HG03342 (cell line): ENCODE data around the gene LAMTOR3.

Experiments
- ATAC-seq: cut with Tn5 transposase; IDR thresholded peaks from one replicate; pipeline ENCODE4 v1.9.1; 2021; ENCODE audit warnings: mild to moderate bottlenecking, moderate library complexity; ENCODE audit not compliant: unreplicated experiment

The LAMTOR3 gene

DNA sequence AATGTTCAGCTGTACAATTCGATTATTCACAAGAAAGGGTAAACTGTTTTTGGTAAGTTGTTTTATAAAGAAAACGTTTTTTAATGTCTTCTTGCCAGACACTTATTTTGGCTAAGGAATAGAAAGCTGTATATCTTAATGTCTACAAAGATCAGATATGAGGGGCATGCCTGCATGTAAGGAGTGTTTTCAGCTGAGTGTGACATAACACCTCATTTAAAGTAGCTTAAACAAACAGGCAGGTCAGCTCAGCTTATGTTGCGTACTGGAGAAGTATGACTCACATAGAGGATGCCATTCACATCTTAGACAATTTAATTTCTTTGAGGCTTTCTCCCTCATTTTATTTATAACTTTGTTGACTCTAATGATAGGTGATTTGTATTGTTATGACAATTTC, 30.4 kb downstream of the LAMTOR3 start:
- no peak for ATAC-seq

DNA sequence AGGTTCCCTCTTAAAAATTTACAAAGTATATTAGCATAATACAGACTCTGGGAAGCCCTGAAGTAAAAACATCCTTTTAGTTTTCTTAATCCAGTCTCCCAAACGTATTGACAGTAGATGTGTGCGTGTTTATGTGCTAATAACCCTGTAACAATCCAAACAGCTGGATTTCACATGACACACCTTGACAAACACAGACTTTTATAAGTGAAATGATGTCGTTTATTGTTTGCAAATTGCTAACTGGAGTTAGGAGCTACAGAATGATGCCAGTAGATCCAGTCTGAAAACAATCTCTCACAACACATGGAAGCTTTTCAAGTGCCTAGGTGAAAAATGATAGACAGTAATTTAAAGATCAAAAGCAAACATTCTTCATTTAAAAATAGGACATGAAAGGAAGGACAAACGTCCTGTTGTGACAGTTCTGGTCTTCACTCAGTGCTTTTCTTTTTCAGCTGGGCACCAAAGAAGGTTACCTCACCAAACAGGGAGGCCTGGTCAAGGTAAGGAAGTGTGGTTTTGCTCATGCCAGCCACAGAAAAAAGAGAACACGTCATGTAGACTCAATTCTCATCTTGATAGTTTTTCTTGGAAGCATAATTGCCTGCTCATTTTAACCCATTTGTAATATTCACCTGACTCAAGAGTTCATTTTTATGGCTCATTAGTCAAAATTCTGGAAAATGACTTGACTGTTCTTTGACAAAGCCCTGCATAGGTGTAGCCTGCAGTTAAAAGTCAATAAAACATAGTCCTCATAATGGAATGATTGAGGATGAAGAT, 32.9 kb downstream of the LAMTOR3 start:
- no peak for ATAC-seq

DNA sequence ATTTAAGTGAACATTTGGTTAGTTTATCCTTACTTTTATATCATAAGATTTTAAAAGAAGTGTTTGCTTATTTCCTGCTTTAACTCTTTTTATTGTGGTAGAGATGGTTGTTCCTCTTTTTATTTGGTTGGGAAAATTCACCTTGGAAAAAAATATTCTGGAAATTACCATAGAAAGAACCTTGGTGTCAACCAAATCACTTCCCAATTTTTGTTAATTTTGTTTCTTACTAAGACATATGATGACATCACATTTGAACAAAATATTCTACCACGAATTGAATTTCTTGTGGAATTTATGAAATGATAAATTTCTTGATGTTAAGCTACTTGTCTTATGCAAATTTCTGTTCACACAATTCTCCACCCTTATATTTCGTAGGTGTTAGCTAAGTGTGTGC, 33.7 kb downstream of the LAMTOR3 start:
- ATAC-seq: no peak

DNA sequence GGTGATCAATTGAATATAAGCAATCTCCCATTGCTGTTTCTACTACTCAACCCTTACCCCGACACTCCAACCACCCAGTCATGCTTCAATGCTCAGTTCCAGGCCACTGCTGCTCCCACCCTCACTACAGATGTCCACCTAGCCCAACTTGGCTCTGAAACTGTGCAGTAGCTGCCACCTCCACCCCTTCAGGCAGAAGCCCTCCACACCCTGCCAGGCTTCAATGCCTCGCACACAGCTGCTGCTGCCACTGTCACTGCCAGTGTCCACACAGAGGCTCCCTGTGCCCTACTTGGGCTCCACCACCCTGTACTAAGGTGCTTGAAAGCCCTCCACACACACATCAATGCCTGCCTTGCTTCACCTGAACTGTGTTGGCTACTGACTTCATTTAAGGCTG, 34.6 kb downstream of the LAMTOR3 start:
- ATAC-seq: no peak

DNA sequence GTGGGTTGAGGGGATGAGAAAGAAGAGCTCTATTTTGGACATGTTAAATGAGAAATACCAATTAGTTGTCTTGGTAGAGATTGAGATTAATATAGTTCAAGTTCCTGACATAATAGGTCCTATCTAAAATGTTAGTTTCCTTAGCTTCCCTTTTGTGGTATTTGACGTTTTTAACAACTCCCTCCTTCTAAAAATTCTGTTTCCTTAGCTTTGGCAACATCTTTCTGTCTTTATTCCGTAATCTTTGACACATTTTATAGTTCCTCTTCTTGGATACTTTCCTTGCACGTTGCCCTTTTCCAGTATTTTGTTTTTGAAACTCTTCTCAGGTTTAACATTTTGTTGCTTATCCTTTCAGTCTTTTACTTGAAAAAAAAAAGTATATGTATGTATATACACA, 36.9 kb downstream of the LAMTOR3 start:
- no peak for ATAC-seq

DNA sequence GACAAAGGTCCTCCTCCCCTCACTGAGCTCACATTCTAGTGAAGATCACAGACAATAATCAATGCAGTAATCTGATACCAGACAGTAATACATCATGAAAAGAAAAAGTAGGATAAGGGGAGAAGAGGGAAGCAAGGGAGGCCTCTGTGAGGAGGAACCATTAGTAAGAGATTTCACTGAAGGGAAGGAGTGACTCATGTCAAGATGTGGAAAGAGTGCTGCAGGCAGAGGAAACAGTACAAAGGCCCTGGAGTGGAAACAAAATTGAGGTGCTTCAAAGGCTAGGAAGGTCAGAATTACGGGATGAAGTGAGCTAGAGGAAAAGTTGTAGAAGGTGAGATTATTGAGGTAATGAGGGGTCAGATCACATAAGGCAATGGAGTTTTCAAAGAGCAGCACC, 38.1 kb downstream of the LAMTOR3 start:
- no peak for ATAC-seq

DNA sequence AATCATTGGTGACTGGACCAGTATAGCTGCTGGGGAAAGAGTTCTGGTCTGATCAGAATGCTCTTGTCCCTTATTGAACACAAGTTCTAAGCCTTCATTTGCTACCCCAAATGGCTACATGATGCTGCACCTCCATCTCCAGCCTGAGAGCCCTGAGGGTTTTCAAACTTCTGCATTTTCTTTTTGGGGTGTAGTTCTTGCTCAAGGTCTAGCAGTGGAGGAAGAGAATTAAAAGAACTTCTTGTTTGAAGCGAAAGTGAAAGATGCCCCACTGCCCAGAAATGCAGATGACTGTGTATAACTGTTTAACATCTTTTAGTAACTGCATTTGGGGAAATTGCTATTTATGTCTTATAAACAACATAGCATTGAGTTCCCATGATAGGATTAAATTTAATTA, 38.5 kb downstream of the LAMTOR3 start:
- ATAC-seq: peak; percentile 52

DNA sequence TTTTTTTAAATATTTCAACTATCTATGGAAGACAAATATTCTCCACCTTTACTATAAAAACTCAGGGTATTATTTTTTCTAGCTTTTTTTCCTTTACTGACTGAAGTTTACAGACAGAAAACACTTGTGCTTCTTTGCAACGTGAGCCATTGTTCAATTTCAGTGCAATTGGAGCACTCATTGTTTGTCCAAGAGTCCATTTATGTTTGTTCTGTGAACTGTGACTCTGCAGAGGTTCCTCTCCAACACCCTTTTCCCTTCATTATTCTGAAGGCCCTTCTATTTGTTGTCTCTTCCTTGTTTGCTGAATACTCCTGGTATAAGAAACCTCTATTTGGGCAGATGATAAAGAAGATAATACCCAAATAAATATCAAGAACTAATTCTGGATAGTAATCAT, 40.2 kb downstream of the LAMTOR3 start:
- no peak for ATAC-seq

DNA sequence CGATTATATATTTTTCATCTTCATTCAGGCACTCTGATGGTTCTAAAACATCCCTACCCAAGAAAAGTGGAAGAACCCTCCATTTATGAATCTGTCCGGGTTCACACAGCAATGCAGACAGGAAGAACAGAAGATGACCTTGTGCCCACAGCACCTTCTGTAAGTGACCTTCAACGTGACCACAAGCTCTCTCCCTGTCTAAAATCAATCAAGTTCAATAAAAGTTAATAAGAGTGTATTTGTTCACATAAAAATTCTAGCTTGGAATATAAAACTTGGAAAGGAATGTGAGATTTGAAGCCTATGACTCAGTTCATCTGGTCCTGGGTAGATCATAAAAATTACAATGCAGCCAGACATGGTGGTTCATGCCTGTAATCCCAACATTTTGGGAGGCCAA, 41.0 kb downstream of the LAMTOR3 start:
- ATAC-seq: no peak

DNA sequence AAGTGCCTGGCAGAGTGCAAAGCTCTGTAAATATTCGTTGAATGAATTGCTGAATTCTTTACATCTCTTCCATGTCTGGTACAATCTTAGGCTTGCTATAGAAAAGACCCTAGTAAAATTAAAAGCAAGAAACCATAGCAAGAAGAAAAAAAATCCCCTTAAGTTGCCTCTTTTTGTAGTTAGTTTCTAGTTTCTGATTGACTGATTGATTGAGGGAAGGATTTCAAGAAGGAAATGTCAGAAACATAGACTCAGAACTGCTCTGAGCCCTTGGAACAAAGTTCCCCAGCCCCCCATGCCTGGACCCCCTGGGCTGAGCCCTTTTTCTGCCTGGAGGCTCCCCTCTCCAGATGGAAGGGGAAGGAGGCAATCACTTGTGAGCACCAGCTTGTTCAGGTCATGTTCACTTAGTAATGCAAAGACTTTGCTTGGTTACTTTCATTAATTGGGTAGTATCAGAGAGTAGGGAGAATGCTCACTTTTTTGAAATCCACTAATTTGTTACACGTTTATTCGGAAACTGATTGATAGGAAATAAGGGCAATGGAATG, 42.0 kb downstream of the LAMTOR3 start:
- ATAC-seq: no peak

DNA sequence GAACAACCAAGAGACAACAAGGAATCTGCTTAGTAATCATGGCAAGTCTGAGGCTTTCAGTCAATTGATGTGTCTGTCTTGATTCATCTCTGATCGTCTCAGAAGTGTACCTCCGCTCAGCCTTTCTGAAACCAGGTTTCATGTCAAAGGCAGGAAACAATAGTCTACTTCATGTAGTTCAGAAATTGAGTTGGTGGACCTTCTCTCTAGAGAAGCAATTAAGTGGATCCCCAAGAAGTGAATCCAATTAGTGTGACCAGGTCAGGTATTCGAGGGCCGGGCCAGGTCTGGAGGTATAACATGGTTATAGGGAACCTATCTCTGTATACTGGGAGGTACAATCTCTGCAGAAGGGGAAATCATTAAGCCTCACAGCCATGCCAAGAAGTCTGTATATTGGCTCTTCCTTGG, 45.6 kb downstream of the LAMTOR3 start:
- ATAC-seq: peak; percentile 43

DNA sequence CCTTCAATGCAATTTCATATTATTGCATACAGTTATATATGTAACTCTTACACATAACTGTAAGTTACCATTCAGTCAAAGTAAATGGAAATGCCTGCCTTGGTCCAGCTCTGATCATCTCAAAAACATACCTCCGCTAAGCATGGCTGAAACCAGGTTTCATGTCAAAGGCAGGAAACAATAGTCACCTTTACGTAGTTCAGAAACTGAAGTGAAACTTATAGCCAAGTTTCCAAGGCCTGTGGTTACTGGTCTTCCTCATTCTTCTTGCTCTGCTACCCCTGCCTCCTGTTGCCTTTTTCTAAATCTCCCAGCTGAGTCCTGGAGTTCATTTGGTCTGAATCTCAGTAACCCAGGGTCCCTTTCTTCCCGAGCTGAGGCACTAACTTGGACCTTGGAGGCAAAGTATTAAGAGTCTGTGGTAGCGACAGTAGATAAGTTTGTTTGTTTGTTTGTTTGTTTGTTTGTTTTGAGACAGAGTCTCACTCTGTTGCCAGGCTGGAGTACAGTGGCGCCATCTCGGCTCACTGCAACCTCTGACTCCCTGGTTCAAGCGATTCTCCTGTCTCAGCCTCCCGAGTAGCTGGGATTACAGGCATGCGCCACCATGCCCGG, 46.8 kb downstream of the LAMTOR3 start:
- peak; percentile 68 for ATAC-seq

DNA sequence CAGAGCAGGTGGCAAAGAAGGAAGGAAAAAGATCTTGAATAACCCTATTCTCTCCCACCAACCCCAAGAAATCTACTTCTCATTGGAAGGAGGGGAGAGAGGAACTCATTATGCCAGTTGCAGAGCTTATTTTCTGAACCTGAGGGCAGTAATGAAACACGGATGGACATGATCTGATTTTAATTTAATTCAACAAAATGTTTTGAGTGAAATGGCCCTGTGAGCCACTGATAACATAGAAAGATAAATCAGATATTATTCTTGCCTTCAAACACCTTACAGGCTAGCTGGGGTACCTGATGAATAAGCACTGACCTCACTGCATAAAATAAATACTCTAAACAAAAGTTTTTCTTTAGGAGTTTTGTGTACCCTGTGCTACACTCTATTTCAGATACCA, 47.3 kb downstream of the LAMTOR3 start:
- ATAC-seq: no peak

DNA sequence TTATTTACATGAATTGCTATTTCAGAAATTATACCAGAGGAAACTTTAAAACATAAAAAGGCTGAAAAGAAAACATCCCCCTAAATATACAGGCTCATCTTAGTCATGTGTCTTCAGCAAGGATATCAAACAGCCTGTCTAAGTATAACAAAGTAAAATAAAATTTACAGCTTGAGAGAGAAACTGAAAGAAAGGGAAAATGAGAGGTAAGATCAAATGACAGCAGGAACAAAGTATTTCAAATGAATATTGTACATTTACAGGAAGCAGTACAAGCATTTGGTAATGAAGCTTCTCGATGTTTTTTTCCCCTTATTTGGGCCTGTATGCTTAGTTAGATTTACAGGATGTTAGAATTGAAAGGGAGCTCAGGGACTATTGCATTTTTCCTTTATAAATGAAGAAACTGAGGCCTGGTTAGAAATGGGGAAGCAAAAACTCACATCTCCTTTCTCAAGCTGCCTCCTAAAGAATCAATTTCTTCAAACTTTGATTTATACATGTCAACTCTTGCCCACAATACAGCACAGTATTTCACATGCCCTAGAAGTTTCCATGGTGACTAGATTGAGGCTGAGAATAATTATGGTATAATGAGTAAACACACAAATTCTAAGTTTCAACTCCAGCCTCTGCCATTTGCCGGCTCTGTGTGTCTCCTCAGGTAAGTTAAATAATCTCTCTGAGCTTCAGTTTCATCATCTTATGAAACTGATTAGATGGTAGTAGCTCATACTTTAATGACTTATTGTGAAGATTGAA, 48.3 kb downstream of the LAMTOR3 start:
- ATAC-seq: no peak

DNA sequence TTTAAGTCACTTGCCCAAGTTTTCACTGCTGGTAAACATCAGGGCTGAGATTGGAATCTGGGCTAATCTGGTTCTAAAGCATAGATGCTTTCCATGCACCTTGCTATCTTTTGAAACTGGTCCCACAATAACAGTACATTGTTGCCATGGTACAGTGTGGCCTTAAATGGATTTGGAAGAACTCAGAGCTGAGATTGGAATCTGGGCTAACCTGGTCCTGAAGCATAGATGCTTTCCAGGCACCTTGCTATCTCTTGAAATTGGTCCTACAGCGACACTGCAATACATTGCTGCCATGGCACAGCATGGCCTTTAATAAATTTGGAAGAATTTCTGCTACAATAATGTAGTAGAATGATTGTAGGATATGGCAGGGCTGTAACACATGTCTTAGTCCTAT, 49.0 kb downstream of the LAMTOR3 start:
- ATAC-seq: no peak

DNA sequence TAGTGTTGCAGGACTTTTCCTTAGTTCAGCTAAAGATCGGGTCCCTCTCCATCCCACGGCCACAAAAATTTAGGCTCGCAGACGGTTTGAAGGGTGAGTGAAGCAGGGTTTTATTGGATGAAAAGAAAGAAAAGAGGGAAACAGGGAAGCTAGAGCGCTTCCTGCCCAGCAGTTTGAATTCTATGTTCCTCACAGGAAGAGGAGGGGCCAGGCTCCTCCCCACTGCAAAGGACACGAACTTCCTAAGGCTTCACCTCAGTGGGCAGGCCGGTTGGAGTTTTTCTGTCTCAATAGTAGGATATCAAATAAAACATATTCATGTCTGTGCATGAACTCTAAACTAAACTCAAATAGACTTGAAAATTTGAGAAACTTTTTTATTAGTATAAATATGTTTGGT, 50.2 kb downstream of the LAMTOR3 start:
- no peak for ATAC-seq

DNA sequence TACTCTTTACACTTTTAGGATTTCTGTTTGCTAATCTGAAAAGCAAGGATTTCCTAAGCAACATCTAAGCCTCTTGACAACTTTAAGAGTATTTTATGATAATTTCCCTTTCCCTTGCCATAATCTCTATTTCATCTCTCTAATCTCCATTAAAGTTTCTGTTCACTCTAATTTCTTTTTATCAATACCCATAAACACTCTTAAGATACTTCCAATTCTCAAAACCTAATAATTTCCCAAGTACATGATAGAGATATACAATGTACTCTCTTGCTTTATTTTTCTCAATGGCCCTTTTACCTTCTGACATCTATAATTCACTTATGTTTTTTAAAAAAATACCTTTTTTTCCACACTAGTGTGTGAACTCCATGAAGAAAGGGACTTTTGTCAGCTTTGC, 50.8 kb downstream of the LAMTOR3 start:
- no peak for ATAC-seq

DNA sequence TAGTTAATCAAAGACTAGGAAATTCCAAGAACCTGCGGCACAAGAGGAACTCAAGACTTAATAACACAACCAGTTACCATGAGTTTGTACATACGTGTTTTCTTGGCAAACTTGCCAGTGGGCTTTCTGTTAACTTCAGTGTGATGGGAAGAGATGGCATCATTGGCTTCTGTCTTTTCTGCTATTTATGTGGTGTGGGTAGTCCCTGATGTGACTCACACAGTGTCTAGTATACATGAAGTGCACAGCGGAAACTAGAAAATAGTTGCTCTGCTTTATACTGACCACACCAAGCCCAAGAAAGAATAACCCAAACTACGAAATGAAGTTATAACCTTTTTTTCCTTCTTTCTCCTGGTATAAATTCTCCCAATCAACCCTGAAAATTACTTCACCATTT, 53.1 kb downstream of the LAMTOR3 start:
- no peak for ATAC-seq

DNA sequence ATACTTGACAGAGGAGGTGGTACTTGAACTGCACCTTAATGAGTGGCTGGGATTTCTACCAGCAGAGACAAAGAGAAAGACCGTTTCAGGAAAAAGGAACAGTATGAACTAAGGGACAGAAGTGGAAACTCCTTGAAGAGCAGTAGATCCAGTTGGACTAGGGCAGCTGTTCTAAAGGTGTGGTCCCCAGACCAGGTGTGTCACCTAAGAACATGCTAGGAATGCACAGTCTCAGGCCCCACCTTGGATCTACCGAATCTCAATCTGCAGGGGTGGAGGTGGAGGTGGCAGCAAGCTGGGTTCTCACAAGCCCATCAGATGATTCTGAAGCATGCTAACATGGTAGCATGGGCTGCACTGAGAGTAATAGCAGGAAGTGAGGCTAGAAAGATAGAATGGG, 55.3 kb downstream of the LAMTOR3 start:
- no peak for ATAC-seq

DNA sequence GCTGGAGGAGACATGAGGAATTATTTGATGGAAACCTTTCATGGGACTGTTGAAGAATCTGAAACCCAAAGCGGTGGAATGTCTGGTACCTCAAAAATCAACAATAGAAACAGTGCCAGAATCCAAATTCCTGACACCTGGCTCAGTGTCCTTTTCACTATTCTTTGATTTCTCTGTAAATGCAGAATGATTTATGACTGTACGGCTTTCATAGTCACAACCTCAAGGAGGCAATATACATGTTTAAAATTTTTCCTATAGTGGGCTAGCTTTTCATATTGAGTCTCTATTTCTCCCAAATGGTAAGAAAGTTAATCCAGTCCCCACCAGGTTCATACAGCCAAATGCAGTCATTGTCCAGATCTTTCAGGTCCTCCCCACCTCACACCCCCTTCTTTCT, 58.3 kb downstream of the LAMTOR3 start:
- no peak for ATAC-seq

DNA sequence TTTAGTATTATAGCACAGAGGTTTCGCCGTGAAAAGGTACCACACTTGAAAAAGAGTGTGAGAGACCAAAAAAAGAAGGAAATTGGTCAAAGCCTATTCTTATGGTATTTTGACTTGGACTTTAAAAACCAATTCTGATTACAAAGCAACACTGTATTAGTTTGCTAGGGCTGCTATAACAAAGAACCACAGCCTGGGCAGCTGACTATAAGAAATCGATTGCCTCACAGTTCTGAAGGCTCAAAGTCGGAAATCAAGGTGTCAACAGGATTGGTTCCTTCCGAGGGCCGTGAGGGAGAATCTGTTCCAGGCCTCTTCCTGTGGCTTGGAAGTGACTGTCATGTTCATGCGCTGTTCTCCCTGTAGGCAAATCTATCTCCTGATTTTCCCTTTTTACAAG, 59.7 kb downstream of the LAMTOR3 start:
- no peak for ATAC-seq

DNA sequence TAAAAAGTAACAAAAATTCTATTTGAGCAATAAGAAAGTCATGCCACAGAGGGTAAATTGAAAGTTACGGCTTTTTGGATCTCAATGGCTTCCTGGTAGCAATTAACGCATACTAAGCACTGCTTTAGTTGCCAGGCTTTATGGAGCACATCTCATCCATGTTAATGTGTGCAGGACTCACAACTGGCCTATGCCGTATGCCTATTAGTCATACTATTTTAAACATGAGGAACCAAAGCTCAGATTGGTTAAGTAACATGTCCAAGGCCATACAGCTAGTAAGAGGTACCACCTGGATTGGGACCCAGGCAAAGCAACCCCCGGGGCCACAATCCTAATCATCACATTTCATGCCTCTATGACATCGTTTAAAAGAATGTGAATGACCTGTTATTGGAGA, 60.5 kb downstream of the LAMTOR3 start:
- no peak for ATAC-seq
